GM23338 (cell line): Measurements from ENCODE around the gene ELAC2. TPM values are rescaled to one million over a fixed set of nuclear protein-coding genes. Genes with fewer than 3 reads are reported as not detected.

Experiments
- ATAC-seq: fragments of 200-7000 bp; cut with Tn5 transposase; 3 replicates; pipeline ENCODE4 v1.9.1; 2020
- DNase-seq: peaks from one replicate; pipeline ENCODE4 v3.0.0-alpha.2; 2015; ENCODE audit warnings: low spot score
- H2AFZ ChIP-seq: fragments of 200-600 bp; sonication (generic); 2 replicates; pipeline ENCODE4 v1.8.0; 2016; ENCODE audit warnings: antibody characterized with exemption, mild to moderate bottlenecking, moderate library complexity
- H3F3A ChIP-seq: fragments of 200-600 bp; sonication (generic); replicated peaks from 2 replicates; pipeline ENCODE4 v1.8.0; 2017; ENCODE audit warnings: antibody characterized with exemption, mixed run types, low read depth
- H3K27ac ChIP-seq: fragments of 200-600 bp; sonication (generic); 2 replicates; pipeline ENCODE4 v1.6.1; 2016; ENCODE audit warnings: low read depth
- H3K27me3 ChIP-seq: fragments of 200-600 bp; sonication (generic); 2 replicates; pipeline ENCODE4 v1.8.0; 2016; ENCODE audit warnings: mild to moderate bottlenecking, mixed run types, moderate library complexity; ENCODE audit not compliant: insufficient read depth
- H3K36me3 ChIP-seq: fragments of 200-600 bp; sonication (generic); 2 replicates; pipeline ENCODE4 v1.8.0; 2016; ENCODE audit warnings: mild to moderate bottlenecking; ENCODE audit not compliant: insufficient read depth
- H3K4me1 ChIP-seq: fragments of 200-600 bp; sonication (generic); 2 replicates; pipeline ENCODE4 v1.8.0; 2016; ENCODE audit warnings: mild to moderate bottlenecking, moderate library complexity; ENCODE audit not compliant: insufficient read depth
- H3K4me2 ChIP-seq: fragments of 200-600 bp; sonication (generic); 2 replicates; pipeline ENCODE4 v1.7.1; 2017; ENCODE audit warnings: mixed run types
- H3K4me3 ChIP-seq: fragments of 200-600 bp; sonication (generic); 2 replicates; pipeline ENCODE4 v1.6.1; 2016; ENCODE audit warnings: mixed run types
- H3K79me2 ChIP-seq: fragments of 200-600 bp; sonication (generic); replicated peaks from 2 replicates; pipeline ENCODE4 v1.8.0; 2017; ENCODE audit warnings: mild to moderate bottlenecking; ENCODE audit not compliant: insufficient read depth
- H3K9me2 ChIP-seq: fragments of 200-600 bp; sonication (generic); 2 replicates; pipeline ENCODE4 v1.8.0; 2017; ENCODE audit not compliant: insufficient read depth
- H4K20me1 ChIP-seq: fragments of 200-600 bp; sonication (generic); replicated peaks from 2 replicates; pipeline ENCODE4 v1.8.0; 2017; ENCODE audit warnings: mild to moderate bottlenecking; ENCODE audit not compliant: insufficient read depth
- H3K27ac Mint-ChIP-seq: 2 replicates; pipeline ENCODE4 v1.8.0; 2020; ENCODE audit warnings: inconsistent platforms, mild to moderate bottlenecking, moderate library complexity, mixed read lengths
- H3K27me3 Mint-ChIP-seq: 3 replicates; pipeline ENCODE4 v1.8.0; 2022; ENCODE audit warnings: low read depth, mild to moderate bottlenecking, moderate library complexity, mixed read lengths, inconsistent platforms; ENCODE audit not compliant: insufficient read depth, poor library complexity
- H3K36me3 Mint-ChIP-seq: 3 replicates; pipeline ENCODE4 v1.8.0; 2021; ENCODE audit warnings: low read depth, mild to moderate bottlenecking, inconsistent platforms, moderate library complexity, mixed read lengths
- H3K4me1 Mint-ChIP-seq: 3 replicates; pipeline ENCODE4 v1.8.0; 2020; ENCODE audit warnings: mild to moderate bottlenecking, inconsistent platforms, mixed read lengths
- H3K4me3 Mint-ChIP-seq: 3 replicates; pipeline ENCODE4 v1.8.0; 2021; ENCODE audit warnings: moderate library complexity, mild to moderate bottlenecking, inconsistent platforms, mixed read lengths
- H3K9me3 Mint-ChIP-seq: 3 replicates; pipeline ENCODE4 v1.8.0; 2020; ENCODE audit warnings: moderate library complexity, mild to moderate bottlenecking, inconsistent platforms, mixed read lengths
- CREB1 ChIP-seq: fragments of 250-450 bp; sonication (Bioruptor Pico); IDR thresholded peaks from 2 replicates; pipeline ENCODE4 v1.5.0; 2020; ENCODE audit warnings: low read depth, mild to moderate bottlenecking, moderate library complexity
- CTCF ChIP-seq, 2 experiments: fragments of 200-600 bp in 1 of 2; sonication (generic) in 1 of 2; conservative IDR thresholded peaks; 2 replicates each; pipeline versions ENCODE4 v1.5.1 to v1.6.1; 2016 to 2017; ENCODE audit warnings: antibody characterized with exemption in 2 of 2, low read depth in 2 of 2, mild to moderate bottlenecking in 2 of 2, moderate library complexity in 1 of 2
- ETS1 ChIP-seq: IDR thresholded peaks from 2 replicates; pipeline ENCODE4 v1.6.1; 2016; ENCODE audit warnings: antibody characterized with exemption
- EZH2 ChIP-seq: fragments of 200-600 bp; sonication (generic); IDR thresholded peaks from one replicate; pipeline ENCODE4 v1.8.0; 2017; ENCODE audit warnings: antibody characterized with exemption, mild to moderate bottlenecking, low read depth; ENCODE audit not compliant: unreplicated experiment
- EZH2phosphoT487 ChIP-seq: fragments of 200-600 bp; sonication (generic); IDR thresholded peaks from one replicate; pipeline ENCODE4 v1.8.1; 2018; ENCODE audit warnings: antibody characterized with exemption; ENCODE audit not compliant: unreplicated experiment
- NANOG ChIP-seq: IDR thresholded peaks from 2 replicates; pipeline ENCODE4 v1.6.1; 2016; ENCODE audit warnings: antibody characterized with exemption, borderline replicate concordance
- POLR2AphosphoS5 ChIP-seq: IDR thresholded peaks from 2 replicates; pipeline ENCODE4 v1.6.1; 2016; ENCODE audit warnings: antibody characterized with exemption, low read depth
- REST ChIP-seq: IDR thresholded peaks from one replicate; pipeline ENCODE4 v1.6.1; 2018; ENCODE audit warnings: antibody characterized with exemption; ENCODE audit not compliant: unreplicated experiment
- STAT1 ChIP-seq: IDR thresholded peaks from one replicate; pipeline ENCODE4 v1.6.1; 2016; ENCODE audit warnings: antibody characterized with exemption; ENCODE audit not compliant: unreplicated experiment
- ZNF114 ChIP-seq: fragments of 250-450 bp; sonication (Bioruptor Pico); IDR thresholded peaks from 2 replicates; pipeline ENCODE4 v1.5.0; 2020; ENCODE audit warnings: mild to moderate bottlenecking, moderate library complexity
- ZNF331 ChIP-seq: fragments of 250-450 bp; sonication (Bioruptor Pico); IDR thresholded peaks from 2 replicates; pipeline ENCODE4 v1.5.0; 2020; ENCODE audit warnings: low read depth, mild to moderate bottlenecking, moderate library complexity
- ZNF462 ChIP-seq: fragments of 250-450 bp; sonication (Bioruptor Pico); IDR thresholded peaks from 2 replicates; pipeline ENCODE4 v1.5.0; 2020; ENCODE audit warnings: mild to moderate bottlenecking, moderate library complexity
- polyA plus RNA-seq: library from polyadenylated mRNA; unstranded; fragments of >200 nt; fragmentation: Nextera tagmentation; extraction: Ambion mirVana; gene quantifications from 2 replicates; pipeline ENCODE4 v1.2.1, GENCODE V29; 2016
- total RNA-seq: library from RNA; depleted of rRNA; stranded (reverse); fragments of >200 nt; shearing (Covaris generic); gene quantifications from 2 replicates; pipeline ENCODE4 v1.2.3, GENCODE V29; 2014

The ELAC2 gene
- total and polyA plus RNA-seq, 2 experiments from 2014 or later, result 49.9 to 203 TPM

- TF ChIP-seq EZH2 (no peak), POLR2AphosphoS5 (no peak), NANOG (no peak), EZH2phosphoT487 (no peak), CREB1 (CRISPR knock-in tag) (no peak), STAT1 (no peak), REST (no peak)
Measured at GRCh38 chr17:12952012-12952411, 65.8 kb downstream of the ELAC2 start (continued).

GRCh38 chr17:12947047-12947446 lies 70.8 kb downstream of the ELAC2 start:
- Mint-ChIP-seq H3K27ac (no peak overlapping the region), H3K27me3 (peaks cover 3% of the 10 kb centered on the region), H3K36me3 (peaks cover 20% of the 10 kb centered on the region), H3K9me3 (no peaks in the 10 kb centered on the region), H3K4me3 (no peak overlapping the region), H3K4me1 (no peaks in the 10 kb centered on the region)
- H3F3A ChIP-seq, result no peaks in the 10 kb centered on the region
- no peak for DNase-seq
- no peaks in the 10 kb centered on the region for H3K79me2 ChIP-seq
- no peak overlapping the region for H3K4me3 ChIP-seq
- no peaks in the 10 kb centered on the region for H3K9me2 ChIP-seq
- no peak for ATAC-seq
- no peak overlapping the region for H3K4me2 ChIP-seq
- no peak overlapping the region for H3K27ac ChIP-seq
- no peaks in the 10 kb centered on the region for H4K20me1 ChIP-seq
- H3K27me3 ChIP-seq, result no peaks in the 10 kb centered on the region
- H3K4me1 ChIP-seq, result no peaks in the 10 kb centered on the region
- H3K36me3 ChIP-seq, result no peaks in the 10 kb centered on the region; the same call in 1 of the 2 replicates
- H2AFZ ChIP-seq, result no peak overlapping the region
- TF ChIP-seq NANOG (no peak), EZH2phosphoT487 (no peak), POLR2AphosphoS5 (no peak), CREB1 (CRISPR knock-in tag) (no peak), CTCF (conservative IDR thresholded peaks at IDR 0.05; ENCODE audit: low read depth in 2 of 2) (no peak), ETS1 (no peak), EZH2 (no peak), ZNF114 (no peak), ZNF331 (CRISPR knock-in tag) (no peak), ZNF462 (no peak)
